A549 (cell line): ENCODE data around the gene SPATA12. TPM values are rescaled to one million over a fixed set of nuclear protein-coding genes. Genes with fewer than 3 reads are reported as not detected.
A peak's percentile ranks its signal among the peaks of the same experiment; 100 is the strongest.

Experiments used
- ATAC-seq, 2 experiments: fragments of 200-7000 bp in 1 of 2; fragments of >200 bp in 1 of 2; cut with Nextera tagmentation in 1 of 2; cut with Tn5 transposase in 1 of 2; 3 replicates each; pipeline versions ENCODE4 v1.8.0 to v1.9.1; 2018 to 2020; ENCODE audit warnings: mild to moderate bottlenecking in 1 of 2, moderate library complexity in 1 of 2
- CTCF ChIA-PET: fragments of 300-600 bp; sonication (Branson Sonifier 250); formaldehyde crosslinking; extraction: SDS; loops from one replicate; lab custom pipeline; 2021; ENCODE audit warnings: antibody characterized with exemption, inconsistent platforms; lab: Yijun Ruan, JAX
- POLR2A ChIA-PET: fragments of 350-600 bp; formaldehyde crosslinking; extraction: SDS; loops from one replicate; lab custom pipeline; 2021; ENCODE audit warnings: antibody characterized with exemption, inconsistent platforms; lab: Yijun Ruan, JAX
- DNase-seq, 2 experiments: peaks; one replicate each; pipeline versions ENCODE4 v3.0.0 to v3.0.0-alpha.2; 2011 to 2016; ENCODE audit warnings: low read depth in 1 of 2, low spot score in 1 of 2
- FAIRE-seq: peaks from 2 replicates; lab custom pipeline; 2011; peaks lifted over from hg19 to GRCh38; lab: Jason Lieb, UNC
- H3K27ac ChIP-seq, 2 experiments: fragments of >200 bp; sonication (Bioruptor Twin); formaldehyde crosslinking; 3 replicates each; pipeline ENCODE4 v1.5.1; 2016 to 2017
- H3K4me1 ChIP-seq: fragments of >200 bp; sonication (Bioruptor Twin); formaldehyde crosslinking; 3 replicates; pipeline ENCODE4 v1.6.1; 2016
- H3K4me2 ChIP-seq: fragments of >200 bp; sonication (Bioruptor Twin); formaldehyde crosslinking; 3 replicates; pipeline ENCODE4 v1.6.1; 2016
- H3K4me3 ChIP-seq: fragments of >200 bp; sonication (Bioruptor Twin); formaldehyde crosslinking; 3 replicates; pipeline ENCODE4 v1.5.1; 2016
- H3K9me3 ChIP-seq: fragments of >200 bp; sonication (Bioruptor Twin); formaldehyde crosslinking; 3 replicates; pipeline ENCODE4 v1.6.1; 2016
- ATOH8 ChIP-seq: fragments of 250-450 bp; sonication (Bioruptor Pico); IDR thresholded peaks from 2 replicates; pipeline ENCODE4 v1.5.0; 2020; ENCODE audit warnings: low read depth, mild to moderate bottlenecking, moderate library complexity
- CBX2 ChIP-seq: fragments of 200-600 bp; sonication (generic); IDR thresholded peaks from 2 replicates; pipeline ENCODE4 v1.6.1; 2016; ENCODE audit warnings: low read depth, mild to moderate bottlenecking, borderline replicate concordance
- CEBPB ChIP-seq, 2 experiments: fragments of >200 bp in 1 of 2; sonication (Bioruptor Twin) in 1 of 2; formaldehyde crosslinking in 1 of 2; IDR thresholded peaks; 2 replicates each; pipeline ENCODE4 v1.6.1; 2012 to 2016
- EP300 ChIP-seq, 2 experiments: fragments of >200 bp; sonication (Bioruptor Twin); formaldehyde crosslinking; IDR thresholded peaks; 2 replicates in 1 of 2; 3 replicates in 1 of 2; pipeline ENCODE4 v1.6.1; 2016 to 2017
- ESRRA ChIP-seq: fragments of 150-350 bp; IDR thresholded peaks from 2 replicates; pipeline ENCODE4 v1.6.1; 2014; ENCODE audit warnings: mild to moderate bottlenecking, low read length, borderline replicate concordance
- HDAC2 ChIP-seq: fragments of 200-600 bp; sonication (generic); IDR thresholded peaks from 2 replicates; pipeline ENCODE4 v1.6.1; 2016
- HOXA7 ChIP-seq: fragments of 250-450 bp; sonication (Bioruptor Pico); IDR thresholded peaks from 2 replicates; pipeline ENCODE4 v1.5.0; 2020; ENCODE audit warnings: mild to moderate bottlenecking, moderate library complexity
- JUNB ChIP-seq: fragments of >200 bp; sonication (Bioruptor Twin); formaldehyde crosslinking; IDR thresholded peaks from 2 replicates; pipeline ENCODE4 v1.6.1; 2016
- KDM1A ChIP-seq: fragments of 200-600 bp; sonication (generic); IDR thresholded peaks from 2 replicates; pipeline ENCODE4 v1.6.1; 2016; ENCODE audit warnings: low read depth, mild to moderate bottlenecking
- MAX ChIP-seq: IDR thresholded peaks from 2 replicates; pipeline ENCODE4 v1.6.1; 2012
- MAZ ChIP-seq: fragments of 150-350 bp; IDR thresholded peaks from 2 replicates; pipeline ENCODE4 v1.6.1; 2014; ENCODE audit warnings: antibody characterized with exemption, low read depth, low read length, borderline replicate concordance
- NFE2L2 ChIP-seq: fragments of 150-350 bp; conservative IDR thresholded peaks from 2 replicates; pipeline ENCODE4 v1.6.1; 2014; ENCODE audit warnings: low read length
- PHF8 ChIP-seq: fragments of 200-600 bp; sonication (generic); IDR thresholded peaks from 2 replicates; pipeline ENCODE4 v1.6.1; 2016; ENCODE audit warnings: low read depth, mild to moderate bottlenecking, antibody characterized with exemption, moderate library complexity, borderline replicate concordance
- POLR2AphosphoS2 ChIP-seq: conservative IDR thresholded peaks from 2 replicates; pipeline ENCODE4 v1.6.1; 2012; ENCODE audit warnings: low read length, improper control_type of control experiment, inconsistent platforms
- RARB ChIP-seq: fragments of 250-450 bp; sonication (Bioruptor Pico); IDR thresholded peaks from 2 replicates; pipeline ENCODE4 v1.8.0; 2021; ENCODE audit warnings: mild to moderate bottlenecking, moderate library complexity
- RCOR1 ChIP-seq: fragments of 150-350 bp; IDR thresholded peaks from 2 replicates; pipeline ENCODE4 v1.6.1; 2014; ENCODE audit warnings: antibody characterized with exemption, low read length, low read depth
- ZNF302 ChIP-seq: fragments of 250-450 bp; sonication (Bioruptor Pico); IDR thresholded peaks from 2 replicates; pipeline ENCODE4 v1.9.0; 2021; ENCODE audit warnings: inconsistent platforms, mild to moderate bottlenecking, moderate library complexity
- ZSCAN20 ChIP-seq: fragments of 250-450 bp; sonication (Bioruptor Pico); IDR thresholded peaks from 2 replicates; pipeline ENCODE4 v1.8.0; 2022; ENCODE audit warnings: mild to moderate bottlenecking, moderate library complexity
- WGBS: methylation state at CpG from one replicate; pipeline ENCODE4 v1.1.6; 2017; ENCODE audit errors: missing lambda C conversion rate; 5-methylcytosine and 5-hydroxymethylcytosine counted together
- polyA plus RNA-seq, 4 experiments: library from polyadenylated mRNA; depleted of rRNA in 3 of 4; stranded (reverse); fragments of >200 nt; fragmentation: RNase III in 1 of 4; extraction: RNeasy Plus Mini Kit Qiagen cat#74134 plus additional on column Dnase treatment in 1 of 4; gene quantifications; 2 replicates in 3 of 4; 3 replicates in 1 of 4; pipeline ENCODE4 v1.2.3, GENCODE V29; 2011 to 2017
- TF ChIP-seq, protein P1 (sequence below): IDR thresholded peaks from 2 replicates; pipeline ENCODE4 v1.6.1; 2012
- TF ChIP-seq, protein P2 (sequence below): fragments of >200 bp; sonication (Bioruptor Twin); formaldehyde crosslinking; IDR thresholded peaks from 3 replicates; pipeline ENCODE4 v1.5.1; 2016

The SPATA12 gene
- polyA plus RNA-seq, 2 of the 4 experiments (the other 2 are of a cell fraction) = 0.17 to 0.18 TPM

- TF ChIP-seq HDAC2 (no peak), MAZ (no peak), RCOR1 (no peak), CEBPB (IDR thresholded peaks at IDR 0.05) (no peak), ZNF302 (CRISPR knock-in tag) (no peak), ATOH8 (no peak), HOXA7 (CRISPR knock-in tag) (no peak), MAX (peak; percentile 61)
Measured at GRCh38 chr3:57060089-57060821, at the start of gene SPATA12 (continued).

DNA sequence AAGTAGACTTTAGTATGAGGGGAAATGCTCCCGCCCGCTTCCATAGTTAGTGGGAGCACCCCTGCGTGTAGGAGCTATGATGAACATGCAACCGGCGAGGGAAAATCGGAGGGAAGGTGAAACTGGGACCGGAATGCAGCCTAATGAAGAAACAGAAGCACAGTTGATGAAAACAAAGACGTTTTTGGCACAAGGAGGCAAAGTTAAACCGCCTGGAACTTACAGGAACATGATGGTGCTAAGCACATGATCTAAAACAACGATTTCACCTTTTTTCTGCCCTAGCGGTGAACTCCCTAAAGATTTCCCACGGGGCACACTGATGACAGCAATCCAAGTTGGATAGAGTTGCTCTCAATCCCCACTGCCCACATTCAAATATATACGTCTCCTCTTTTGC is 49.4 kb upstream of the SPATA12 start:
- POLR2A ChIA-PET = no interaction called here
- CTCF ChIA-PET = interaction anchor here (1.6 to 2.2 kb wide), 2 partner anchors 12 to 16 kb away, joined by 3 to 8 read pairs; no protein-coding TSS in a partner anchor
- no peak overlapping the region for H3K4me2 ChIP-seq
- DNase-seq (no peak), ATAC-seq (no peak), FAIRE-seq (no peak)
- no peak overlapping the region for H3K27ac ChIP-seq
- 80% methylated on average over 13 of the region's 13 CpGs for WGBS
- H3K4me3 ChIP-seq = no peak overlapping the region
- peaks cover 26% of the 10 kb centered on the region for H3K4me1 ChIP-seq
- H3K9me3 ChIP-seq = no peaks in the 10 kb centered on the region
- TF ChIP-seq EP300 (IDR thresholded peaks at IDR 0.05) = no peak
- no peak for TF ChIP-seq CBX2
- no peak for TF ChIP-seq POLR2AphosphoS2
- no peak for TF ChIP-seq ESRRA
- TF ChIP-seq PHF8 = no peak
- TF ChIP-seq RARB (CRISPR knock-in tag) = no peak
- no peak for TF ChIP-seq ZSCAN20 (CRISPR knock-in tag)
- TF ChIP-seq ATOH8 = no peak
- TF ChIP-seq, protein P1, sequence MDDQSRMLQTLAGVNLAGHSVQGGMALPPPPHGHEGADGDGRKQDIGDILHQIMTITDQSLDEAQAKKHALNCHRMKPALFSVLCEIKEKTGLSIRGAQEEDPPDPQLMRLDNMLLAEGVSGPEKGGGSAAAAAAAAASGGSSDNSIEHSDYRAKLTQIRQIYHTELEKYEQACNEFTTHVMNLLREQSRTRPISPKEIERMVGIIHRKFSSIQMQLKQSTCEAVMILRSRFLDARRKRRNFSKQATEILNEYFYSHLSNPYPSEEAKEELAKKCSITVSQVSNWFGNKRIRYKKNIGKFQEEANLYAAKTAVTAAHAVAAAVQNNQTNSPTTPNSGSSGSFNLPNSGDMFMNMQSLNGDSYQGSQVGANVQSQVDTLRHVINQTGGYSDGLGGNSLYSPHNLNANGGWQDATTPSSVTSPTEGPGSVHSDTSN = no peak
- TF ChIP-seq, protein P2, sequence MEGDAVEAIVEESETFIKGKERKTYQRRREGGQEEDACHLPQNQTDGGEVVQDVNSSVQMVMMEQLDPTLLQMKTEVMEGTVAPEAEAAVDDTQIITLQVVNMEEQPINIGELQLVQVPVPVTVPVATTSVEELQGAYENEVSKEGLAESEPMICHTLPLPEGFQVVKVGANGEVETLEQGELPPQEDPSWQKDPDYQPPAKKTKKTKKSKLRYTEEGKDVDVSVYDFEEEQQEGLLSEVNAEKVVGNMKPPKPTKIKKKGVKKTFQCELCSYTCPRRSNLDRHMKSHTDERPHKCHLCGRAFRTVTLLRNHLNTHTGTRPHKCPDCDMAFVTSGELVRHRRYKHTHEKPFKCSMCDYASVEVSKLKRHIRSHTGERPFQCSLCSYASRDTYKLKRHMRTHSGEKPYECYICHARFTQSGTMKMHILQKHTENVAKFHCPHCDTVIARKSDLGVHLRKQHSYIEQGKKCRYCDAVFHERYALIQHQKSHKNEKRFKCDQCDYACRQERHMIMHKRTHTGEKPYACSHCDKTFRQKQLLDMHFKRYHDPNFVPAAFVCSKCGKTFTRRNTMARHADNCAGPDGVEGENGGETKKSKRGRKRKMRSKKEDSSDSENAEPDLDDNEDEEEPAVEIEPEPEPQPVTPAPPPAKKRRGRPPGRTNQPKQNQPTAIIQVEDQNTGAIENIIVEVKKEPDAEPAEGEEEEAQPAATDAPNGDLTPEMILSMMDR = no peak
- TF ChIP-seq JUNB = no peak
- TF ChIP-seq MAX = no peak
- no peak for TF ChIP-seq KDM1A

DNA sequence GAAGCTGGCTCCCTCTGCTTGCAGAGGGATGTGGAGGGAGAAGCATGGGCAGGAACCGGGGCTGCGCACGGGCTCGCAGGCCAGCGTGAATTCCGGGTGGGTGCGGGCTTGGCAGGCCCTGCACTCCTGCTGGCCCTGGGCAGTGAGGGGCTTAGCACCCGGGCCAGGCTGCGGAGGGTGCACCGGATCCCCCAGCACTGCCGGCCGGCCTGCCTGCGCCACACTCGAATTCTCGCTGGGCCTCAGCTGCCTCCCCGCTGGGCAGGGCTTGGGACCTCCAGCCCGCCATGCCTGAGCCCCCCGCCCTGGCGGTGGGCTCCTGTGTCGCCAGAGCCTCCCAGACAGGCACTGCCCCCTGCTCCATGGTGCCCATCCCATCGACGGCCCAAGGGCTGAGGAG is 47.6 kb upstream of the SPATA12 start:
- FAIRE-seq = no peak
- 100% methylated on average over 7 of the region's 22 CpGs for WGBS
- no peak for TF ChIP-seq HDAC2
- no peak for TF ChIP-seq NFE2L2
- H3K4me2 ChIP-seq = no peak overlapping the region
- ChIA-PET POLR2A (no interaction called here), CTCF (interaction anchor here (1.6 to 2.8 kb wide), 2 partner anchors 10 to 17 kb away, joined by 3 to 16 read pairs; no protein-coding TSS in a partner anchor)
- H3K9me3 ChIP-seq = no peaks in the 10 kb centered on the region
- ATAC-seq = no peak
- H3K27ac ChIP-seq = no peak overlapping the region
- H3K4me3 ChIP-seq = no peak overlapping the region
- DNase-seq = no peak
- peaks cover 27% of the 10 kb centered on the region for H3K4me1 ChIP-seq
